ENCODE measurements around the gene TPM4. TPM values are rescaled to one million over a fixed set of nuclear protein-coding genes. Genes with fewer than 3 reads are reported as not detected.

Gene TPM4
- 506 and 673 TPM in 2 replicates for total RNA-seq

DNA sequence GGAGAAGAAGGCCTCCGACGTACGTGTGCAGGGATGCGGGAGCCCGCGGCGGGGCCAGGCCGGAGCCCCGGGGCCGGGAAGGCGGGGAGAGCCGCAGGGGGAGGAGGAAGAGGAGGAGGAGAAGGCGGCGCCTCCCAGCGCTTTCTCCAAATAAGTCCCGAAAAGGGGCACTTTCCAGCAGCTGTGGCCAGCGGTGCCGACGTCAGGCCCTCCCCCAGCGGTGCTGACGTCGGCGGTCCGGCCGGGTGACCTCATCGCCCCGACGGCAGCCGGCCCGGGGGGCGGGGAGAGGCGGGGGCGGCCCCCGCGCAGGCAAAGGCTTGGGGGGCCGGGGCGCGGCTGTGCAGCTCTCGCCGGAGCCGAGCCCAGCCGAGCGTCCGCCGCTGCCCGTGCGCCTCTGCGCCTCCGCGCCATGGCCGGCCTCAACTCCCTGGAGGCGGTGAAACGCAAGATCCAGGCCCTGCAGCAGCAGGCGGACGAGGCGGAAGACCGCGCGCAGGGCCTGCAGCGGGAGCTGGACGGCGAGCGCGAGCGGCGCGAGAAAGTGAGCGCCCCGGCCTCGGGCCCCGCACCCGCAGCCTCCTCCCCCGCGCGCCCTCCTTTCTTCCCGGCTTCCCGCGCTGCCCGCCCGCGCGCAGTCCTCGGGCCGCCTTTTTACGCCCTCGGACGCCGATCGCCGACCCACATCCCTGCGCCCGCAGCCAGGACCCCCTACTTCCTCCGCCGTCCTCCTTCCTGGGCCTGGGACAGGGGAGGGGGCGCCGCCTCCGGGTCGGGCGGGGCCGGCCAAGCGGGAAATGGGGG, at the start of gene TPM4:
TPM4 (plus strand) TSS at position 342 of the 804 bp plus-strand sequence; CDS start at position 413, 71 bp downstream.

DNA sequence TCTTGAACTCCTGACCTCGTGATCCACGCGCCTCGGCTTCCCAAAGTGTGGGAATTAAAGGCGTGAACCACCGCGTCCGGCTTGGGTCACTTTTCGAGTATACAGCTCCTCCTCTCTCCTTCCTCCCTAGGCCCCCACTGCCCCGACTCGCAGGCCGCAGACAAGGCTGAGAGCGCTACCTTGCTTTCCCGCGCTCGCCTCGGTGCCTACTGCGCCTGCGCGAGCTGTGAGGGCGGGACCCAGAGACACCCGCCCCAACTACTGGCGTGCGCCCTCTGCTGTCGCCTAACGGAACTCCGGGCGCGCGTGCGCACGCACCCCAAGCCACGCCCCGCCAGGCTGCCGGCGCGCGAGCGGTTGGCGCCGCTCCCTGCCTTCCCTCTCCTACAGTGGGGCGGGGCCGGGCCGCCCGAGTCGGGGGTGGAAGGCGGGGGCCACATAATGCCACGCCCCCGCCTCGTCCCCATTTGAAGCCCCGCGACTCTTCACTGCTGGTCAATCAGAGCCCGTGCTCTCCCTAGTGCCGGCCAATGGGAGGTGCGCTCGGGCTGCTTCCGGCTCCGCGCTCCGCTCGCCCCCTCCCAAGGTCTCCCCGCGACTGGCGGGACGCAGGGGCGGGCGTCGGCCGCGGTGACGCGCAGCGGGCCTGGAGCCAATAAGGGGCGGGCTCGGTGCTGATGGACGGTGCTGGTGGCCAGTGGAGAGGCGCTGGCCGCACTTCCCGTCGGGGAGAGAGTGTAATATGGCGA, 35.0 kb downstream of the TPM4 start, which contains the start of gene RAB8A:
RAB8A (plus strand) TSS at position 730 of the 749 bp plus-strand sequence; CDS start at position 743, 13 bp downstream.

DNA sequence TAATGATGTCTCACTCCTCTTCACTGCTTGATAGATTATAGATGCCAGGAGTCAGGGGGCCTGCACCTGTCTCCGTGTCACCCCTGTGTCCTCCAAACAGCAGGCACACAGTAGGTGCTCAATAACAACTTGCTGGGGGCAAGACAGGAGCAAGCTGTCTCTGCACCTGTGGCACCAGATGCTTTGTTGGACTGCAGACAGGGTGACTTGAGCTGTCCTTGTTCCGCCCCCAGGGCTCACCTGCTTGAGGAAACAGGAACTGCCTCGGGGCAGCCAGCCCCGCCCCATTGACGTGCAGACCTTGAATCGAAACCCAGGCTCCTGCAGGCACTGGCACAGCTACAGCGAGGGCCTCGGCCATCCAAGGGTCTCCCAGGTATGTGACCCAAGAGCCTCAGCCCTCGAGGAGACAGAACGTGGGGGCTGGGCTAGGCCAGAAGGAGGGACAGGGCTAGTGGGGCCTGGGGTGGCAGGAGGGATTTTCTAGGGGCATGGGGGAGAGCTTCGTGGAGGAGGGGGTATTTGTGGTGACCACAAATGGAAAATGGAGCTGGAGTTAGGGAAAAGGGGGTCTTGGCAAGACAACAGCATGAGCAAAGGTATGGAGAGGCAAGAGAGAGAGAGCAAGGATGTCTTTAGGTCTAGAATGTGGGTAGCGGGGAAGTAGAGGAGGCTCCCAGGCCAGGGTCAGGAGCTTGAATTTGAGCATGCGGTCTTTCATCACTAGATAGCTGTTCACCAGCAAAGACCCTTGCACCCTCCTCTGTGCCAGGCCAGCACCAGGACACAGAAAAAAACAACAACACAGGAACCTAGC, 67.3 kb downstream of the TPM4 start, which contains the start of gene HSH2D:
HSH2D (plus strand) TSS at position 287 of the 817 bp plus-strand sequence. CDS start 5,066 bp downstream, outside the sequence.

Other genes with a start within 250 kb of the TPM4 start
- 0.09 TPM in 1 of 2 replicates, not detected in the other for gene CYP4F2, start 178.4 kb upstream of the TPM4 start, total RNA-seq
- not detected in 2 replicates for gene CYP4F11, start 142.0 kb upstream of the TPM4 start, total RNA-seq
- gene OR10H4, start 127.5 kb upstream of the TPM4 start, total RNA-seq: not detected in 2 replicates
- gene RAB8A, start 35.4 kb downstream of the TPM4 start, total RNA-seq: 107 and 137 TPM in 2 replicates
- not detected in 2 replicates for gene HSH2D, start 67.2 kb downstream of the TPM4 start, total RNA-seq
- gene CIB3, start 97.0 kb downstream of the TPM4 start, total RNA-seq: 0.09 TPM in 1 of 2 replicates, not detected in the other
- 119 and 125 TPM in 2 replicates for gene FAM32A, start 108.9 kb downstream of the TPM4 start, total RNA-seq
- gene AP1M1, start 121.4 kb downstream of the TPM4 start, total RNA-seq: 39.1 and 41.9 TPM in 2 replicates
- gene KLF2, start 248.3 kb downstream of the TPM4 start, total RNA-seq: 4.0 and 16.1 TPM in 2 replicates

Data from dermis lymphatic vessel endothelial cell (primary cell).